GM12878 (cell line): Measurements from ENCODE around the gene DDX10. TPM values are rescaled to one million over a fixed set of nuclear protein-coding genes. Genes with fewer than 3 reads are reported as not detected.

Experiments used
- ATAC-seq: fragments of 200-7000 bp; cut with Tn5 transposase; 3 replicates; pipeline ENCODE4 v1.9.1; 2020; ENCODE audit warnings: mild to moderate bottlenecking, moderate library complexity
- BruUV-seq: library from RNA; stranded (reverse); fragments of 400-500 nt; replicated peaks from 2 replicates; lab custom pipeline; 2021; lab: Mats Ljungman, UMichigan
- CTCF ChIA-PET: fragments of 300-600 bp; sonication (Branson Sonifier 250); formaldehyde crosslinking; extraction: SDS; loops from one replicate; lab custom pipeline; 2021; ENCODE audit warnings: inconsistent platforms; lab: Yijun Ruan, JAX
- POLR2A ChIA-PET: fragments of 350-600 bp; formaldehyde crosslinking; extraction: SDS; loops from one replicate; lab custom pipeline; 2021; ENCODE audit warnings: inconsistent platforms; lab: Charles Lee
- RAD21 ChIA-PET: fragments of 300-600 bp; sonication (Branson Sonifier 250); formaldehyde crosslinking; loops from one replicate; lab custom pipeline; 2023; ENCODE audit warnings: antibody characterized with exemption; ENCODE audit not compliant: unreplicated experiment; lab: Charles Lee
- SMC1A ChIA-PET: fragments of 300-600 bp; sonication (Branson Sonifier 250); formaldehyde crosslinking; loops from one replicate; lab custom pipeline; 2023; ENCODE audit not compliant: unreplicated experiment, uncharacterized antibody; lab: Charles Lee
- DNase-seq: peaks from one replicate; pipeline ENCODE4 v3.0.0-alpha.2; 2011; ENCODE audit warnings: low read depth, low spot score
- FAIRE-seq: peaks from 3 replicates; lab custom pipeline; 2011; peaks lifted over from hg19 to GRCh38; lab: Jason Lieb, UNC
- H2AFZ ChIP-seq: 2 replicates; pipeline ENCODE4 v1.6.0; 2011; ENCODE audit warnings: low read depth, low read length, control low read depth; ENCODE audit not compliant: control insufficient read depth
- H3K27ac ChIP-seq: 2 replicates; pipeline ENCODE4 v1.5.1; 2011; ENCODE audit warnings: control low read depth; ENCODE audit not compliant: control insufficient read depth, insufficient read depth
- H3K27me3 ChIP-seq, 2 experiments: replicated peaks in 1 of 2; 2 replicates each; pipeline versions ENCODE4 v1.6.0 to v1.6.1; 2011; ENCODE audit warnings: low read length in 1 of 2; ENCODE audit not compliant: control insufficient read depth in 2 of 2, insufficient read depth in 2 of 2
- H3K36me3 ChIP-seq, 2 experiments: 2 replicates each; pipeline ENCODE4 v1.5.1; 2011; ENCODE audit warnings: low read length in 1 of 2; ENCODE audit not compliant: control insufficient read depth in 2 of 2, insufficient read depth in 2 of 2
- H3K4me1 ChIP-seq: 2 replicates; pipeline ENCODE4 v1.6.1; 2011; ENCODE audit warnings: mild to moderate bottlenecking, low read length, moderate library complexity, mixed read lengths; ENCODE audit not compliant: control insufficient read depth, insufficient read depth
- H3K4me2 ChIP-seq: 2 replicates; pipeline ENCODE4 v1.6.0; 2011; ENCODE audit warnings: control low read depth; ENCODE audit not compliant: control insufficient read depth, insufficient read depth
- H3K4me3 ChIP-seq: fragments of 200-600 bp; sonication (generic); 2 replicates; pipeline ENCODE4 v1.5.1; 2016
- H3K79me2 ChIP-seq: 2 replicates; pipeline ENCODE4 v1.6.0; 2011; ENCODE audit warnings: low read length; ENCODE audit not compliant: control insufficient read depth, insufficient read depth
- H3K9ac ChIP-seq: 2 replicates; pipeline ENCODE4 v1.8.0; 2011; ENCODE audit warnings: low read length, control low read depth, mixed read lengths; ENCODE audit not compliant: control insufficient read depth, insufficient read depth
- H3K9me3 ChIP-seq: replicated peaks from 3 replicates; pipeline ENCODE4 v1.5.1; 2011; ENCODE audit warnings: mild to moderate bottlenecking, low read length; ENCODE audit not compliant: control insufficient read depth, insufficient read depth
- H4K20me1 ChIP-seq: 2 replicates; pipeline ENCODE4 v1.6.0; 2011; ENCODE audit not compliant: control insufficient read depth, insufficient read depth
- CBX3 ChIP-seq: fragments of 200-600 bp; sonication (generic); IDR thresholded peaks from 2 replicates; pipeline ENCODE4 v1.6.1; 2016; ENCODE audit warnings: low read depth, borderline replicate concordance
- CHD4 ChIP-seq: fragments of 200-600 bp; sonication (generic); IDR thresholded peaks from 2 replicates; pipeline ENCODE4 v1.6.1; 2016; ENCODE audit warnings: mild to moderate bottlenecking
- CREM ChIP-seq: IDR thresholded peaks from 2 replicates; pipeline ENCODE4 v1.6.1; 2014; ENCODE audit warnings: antibody characterized with exemption, low read depth
- CTCF ChIP-seq, 3 experiments: IDR thresholded peaks in 2 of 3; conservative IDR thresholded peaks in 1 of 3; 2 replicates each; pipeline ENCODE4 v1.5.1; 2011; ENCODE audit warnings: low read depth in 3 of 3, low read length in 3 of 3, mild to moderate bottlenecking in 3 of 3, control low read depth in 2 of 3, moderate library complexity in 2 of 3, inconsistent platforms in 1 of 3, mixed read lengths in 1 of 3; ENCODE audit not compliant: control insufficient read depth in 2 of 3, insufficient read depth in 1 of 3; ENCODE audit errors: extremely low read depth in 1 of 3
- ESRRA ChIP-seq: IDR thresholded peaks from 2 replicates; pipeline ENCODE4 v1.6.1; 2012; ENCODE audit warnings: mild to moderate bottlenecking, low read length, improper control_type of control experiment
- JUNB ChIP-seq: IDR thresholded peaks from 2 replicates; pipeline ENCODE4 v1.6.1; 2016; ENCODE audit warnings: antibody characterized with exemption, mild to moderate bottlenecking
- RB1 ChIP-seq: fragments of 450-650 bp; formaldehyde crosslinking; IDR thresholded peaks from 2 replicates; pipeline ENCODE4 v1.6.1; 2017; ENCODE audit warnings: mild to moderate bottlenecking, borderline replicate concordance
- RELA ChIP-seq: fragments of 450-650 bp; IDR thresholded peaks from 2 replicates; pipeline ENCODE4 v1.8.0; 2014; ENCODE audit warnings: borderline replicate concordance; ENCODE audit not compliant: partially characterized antibody
- RUNX3 ChIP-seq: IDR thresholded peaks from 2 replicates; pipeline ENCODE4 v1.6.1; 2012; ENCODE audit warnings: low read length, inconsistent platforms
- SMAD5 ChIP-seq: IDR thresholded peaks from 2 replicates; pipeline ENCODE4 v1.6.1; 2016; ENCODE audit warnings: antibody characterized with exemption, low read depth
- SREBF2 ChIP-seq: IDR thresholded peaks from 2 replicates; pipeline ENCODE4 v1.6.1; 2012; ENCODE audit warnings: mild to moderate bottlenecking, low read length
- USF1 ChIP-seq: IDR thresholded peaks from 2 replicates; pipeline ENCODE4 v1.6.1; 2011; ENCODE audit warnings: borderline replicate concordance, low read depth, mild to moderate bottlenecking, moderate library complexity, mixed read lengths, low read length; ENCODE audit not compliant: insufficient read depth; ENCODE audit errors: extremely low read length
- ZBED1 ChIP-seq: IDR thresholded peaks from 2 replicates; pipeline ENCODE4 v1.6.1; 2016; ENCODE audit warnings: borderline replicate concordance
- WGBS: methylation state at CpG from one replicate; pipeline ENCODE4 v1.1.6; 2016; ENCODE audit warnings: low lambda C conversion rate; ENCODE audit not compliant: insufficient replicate concordance, insufficient coverage; ENCODE audit errors: missing lambda C conversion rate; 5-methylcytosine and 5-hydroxymethylcytosine counted together
- in situ Hi-C: fragments of 300-500 bp; cut with MboI; formaldehyde crosslinking; loops from 9 replicates; pipeline ENCODE4 v1.14.3; 2018; ENCODE audit warnings: mixed read lengths
- intact Hi-C: fragments of 100-400 bp; cut with micrococcal nuclease; formaldehyde crosslinking; loops from one replicate; pipeline ENCODE4 v1.14.2; 2022; ENCODE audit not compliant: unreplicated experiment
- polyA plus RNA-seq, 11 experiments: library from polyadenylated mRNA; depleted of rRNA in 4 of 11; unstranded in 6 of 11; stranded (reverse) in 5 of 11; fragments of >200 nt; fragmentation: Nextera tagmentation in 4 of 11; fragmentation: Illumina TruSeq in 1 of 11; extraction: Ambion mirVana in 4 of 11; extraction: Trizol in 1 of 11; gene quantifications; 1 replicate in 1 of 11; 2 replicates in 10 of 11; pipeline versions ENCODE4 v1.2.1 to v1.2.3, GENCODE V29; 2011 to 2016; ENCODE audit warnings: inconsistent platforms in 2 of 11, missing spikeins in 2 of 11, low read depth in 1 of 11
- total RNA-seq, 4 experiments: library from RNA; depleted of rRNA in 3 of 4; stranded (reverse); fragments of >200 nt in 3 of 4; fragmentation: Illumina TruSeq in 1 of 4; extraction: Trizol in 1 of 4; gene quantifications; 2 replicates each; pipeline versions ENCODE4 v1.2.1 to v1.2.3, GENCODE V29; 2013 to 2021
- TF ChIP-seq, protein P1 (sequence below): fragments of 450-650 bp; IDR thresholded peaks from 2 replicates; pipeline ENCODE4 v1.6.1; 2018; ENCODE audit warnings: borderline replicate concordance, mild to moderate bottlenecking; ENCODE audit not compliant: partially characterized antibody
- TF ChIP-seq, protein P2 (sequence below): IDR thresholded peaks from 2 replicates; pipeline ENCODE4 v1.6.1; 2011; ENCODE audit warnings: low read depth, low read length, improper control_type of control experiment, borderline replicate concordance
- TF ChIP-seq, protein P3 (sequence below): fragments of 450-650 bp; formaldehyde crosslinking; IDR thresholded peaks from 2 replicates; pipeline ENCODE4 v1.4.0; 2022; ENCODE audit warnings: mild to moderate bottlenecking, moderate library complexity

DDX10 gene
- total and polyA plus RNA-seq, 10 of the 15 experiments (the other 5 are each of a cell fraction or from before 2014, with no cell fraction given), result 20.9 to 51.5 (median 31.9) TPM

DNA sequence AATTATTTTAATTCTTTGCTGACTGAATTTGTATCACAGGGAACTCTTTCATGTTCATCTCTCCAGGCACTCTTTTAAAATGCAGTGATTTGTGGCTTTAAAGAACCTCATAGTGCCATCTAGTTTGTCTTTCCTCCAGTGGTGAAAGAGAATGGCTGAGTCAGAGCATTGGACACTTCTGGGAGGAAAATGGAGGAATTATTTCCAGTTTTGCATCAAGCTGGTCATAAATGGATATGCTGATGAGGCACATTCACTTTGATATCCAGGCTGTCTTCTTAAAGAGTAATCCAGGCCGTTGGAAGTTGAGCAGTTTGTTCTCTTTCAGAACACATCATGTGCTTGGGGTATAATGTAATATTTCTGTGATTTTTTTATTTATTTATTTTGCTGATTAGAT lies 273.7 kb downstream of the DDX10 start:
- ChIA-PET RAD21 (no interaction called here), CTCF (no interaction called here), SMC1A (interaction anchor here (0.6 kb wide), 1 partner anchor 243 kb away, joined by 3 read pairs; no protein-coding TSS in a partner anchor), POLR2A (no interaction called here)
- Histone ChIP-seq H3K27me3 (no peaks in the 10 kb centered on the region), H3K36me3 (peaks cover 4 to 7% of the 10 kb centered on the region in 2 experiments; a peak in 3 of 4 replicates), H3K9me3 (no peaks in the 10 kb centered on the region), H3K4me2 (no peak overlapping the region), H3K9ac (no peak overlapping the region), H3K27ac (no peak overlapping the region), H2AFZ (no peak overlapping the region), H3K4me1 (no peaks in the 10 kb centered on the region), H3K4me3 (no peak overlapping the region), H3K79me2 (no peaks in the 10 kb centered on the region), H4K20me1 (no peaks in the 10 kb centered on the region)
- intact Hi-C loops (no loop called here), in situ Hi-C loops (no loop called here)
- no peak for ATAC-seq
- BruUV-seq, result no TSS peak
- 96% methylated on average over 1 of the region's 1 CpG for WGBS
- no peak for DNase-seq
- no peak for FAIRE-seq
- no peak for TF ChIP-seq CTCF (IDR thresholded peaks at IDR 0.05 in 2 of 3, conservative IDR thresholded peaks at IDR 0.05 in 1 of 3; ENCODE audit: control insufficient read depth in 2 of 3, extremely low read depth in 1 of 3, insufficient read depth in 1 of 3, low read depth in 3 of 3, low read length in 3 of 3)
- TF ChIP-seq CHD4, result no peak
- TF ChIP-seq, protein P1, sequence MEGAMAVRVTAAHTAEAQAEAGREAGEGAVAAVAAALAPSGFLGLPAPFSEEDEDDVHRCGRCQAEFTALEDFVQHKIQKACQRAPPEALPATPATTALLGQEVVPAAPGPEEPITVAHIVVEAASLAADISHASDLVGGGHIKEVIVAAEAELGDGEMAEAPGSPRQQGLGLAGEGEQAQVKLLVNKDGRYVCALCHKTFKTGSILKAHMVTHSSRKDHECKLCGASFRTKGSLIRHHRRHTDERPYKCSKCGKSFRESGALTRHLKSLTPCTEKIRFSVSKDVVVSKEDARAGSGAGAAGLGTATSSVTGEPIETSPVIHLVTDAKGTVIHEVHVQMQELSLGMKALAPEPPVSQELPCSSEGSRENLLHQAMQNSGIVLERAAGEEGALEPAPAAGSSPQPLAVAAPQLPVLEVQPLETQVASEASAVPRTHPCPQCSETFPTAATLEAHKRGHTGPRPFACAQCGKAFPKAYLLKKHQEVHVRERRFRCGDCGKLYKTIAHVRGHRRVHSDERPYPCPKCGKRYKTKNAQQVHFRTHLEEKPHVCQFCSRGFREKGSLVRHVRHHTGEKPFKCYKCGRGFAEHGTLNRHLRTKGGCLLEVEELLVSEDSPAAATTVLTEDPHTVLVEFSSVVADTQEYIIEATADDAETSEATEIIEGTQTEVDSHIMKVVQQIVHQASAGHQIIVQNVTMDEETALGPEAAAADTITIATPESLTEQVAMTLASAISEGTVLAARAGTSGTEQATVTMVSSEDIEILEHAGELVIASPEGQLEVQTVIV, result no peak
- TF ChIP-seq RELA, result no peak
- TF ChIP-seq SMAD5, result no peak
- TF ChIP-seq USF1, result no peak
- TF ChIP-seq ESRRA, result no peak
- TF ChIP-seq RUNX3, result no peak
- no peak for TF ChIP-seq SREBF2
- TF ChIP-seq CREM, result no peak
- no peak for TF ChIP-seq CBX3
- TF ChIP-seq, protein P2, sequence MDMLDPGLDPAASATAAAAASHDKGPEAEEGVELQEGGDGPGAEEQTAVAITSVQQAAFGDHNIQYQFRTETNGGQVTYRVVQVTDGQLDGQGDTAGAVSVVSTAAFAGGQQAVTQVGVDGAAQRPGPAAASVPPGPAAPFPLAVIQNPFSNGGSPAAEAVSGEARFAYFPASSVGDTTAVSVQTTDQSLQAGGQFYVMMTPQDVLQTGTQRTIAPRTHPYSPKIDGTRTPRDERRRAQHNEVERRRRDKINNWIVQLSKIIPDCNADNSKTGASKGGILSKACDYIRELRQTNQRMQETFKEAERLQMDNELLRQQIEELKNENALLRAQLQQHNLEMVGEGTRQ, result no peak
- TF ChIP-seq ZBED1, result no peak
- no peak for TF ChIP-seq RB1
- TF ChIP-seq, protein P3, sequence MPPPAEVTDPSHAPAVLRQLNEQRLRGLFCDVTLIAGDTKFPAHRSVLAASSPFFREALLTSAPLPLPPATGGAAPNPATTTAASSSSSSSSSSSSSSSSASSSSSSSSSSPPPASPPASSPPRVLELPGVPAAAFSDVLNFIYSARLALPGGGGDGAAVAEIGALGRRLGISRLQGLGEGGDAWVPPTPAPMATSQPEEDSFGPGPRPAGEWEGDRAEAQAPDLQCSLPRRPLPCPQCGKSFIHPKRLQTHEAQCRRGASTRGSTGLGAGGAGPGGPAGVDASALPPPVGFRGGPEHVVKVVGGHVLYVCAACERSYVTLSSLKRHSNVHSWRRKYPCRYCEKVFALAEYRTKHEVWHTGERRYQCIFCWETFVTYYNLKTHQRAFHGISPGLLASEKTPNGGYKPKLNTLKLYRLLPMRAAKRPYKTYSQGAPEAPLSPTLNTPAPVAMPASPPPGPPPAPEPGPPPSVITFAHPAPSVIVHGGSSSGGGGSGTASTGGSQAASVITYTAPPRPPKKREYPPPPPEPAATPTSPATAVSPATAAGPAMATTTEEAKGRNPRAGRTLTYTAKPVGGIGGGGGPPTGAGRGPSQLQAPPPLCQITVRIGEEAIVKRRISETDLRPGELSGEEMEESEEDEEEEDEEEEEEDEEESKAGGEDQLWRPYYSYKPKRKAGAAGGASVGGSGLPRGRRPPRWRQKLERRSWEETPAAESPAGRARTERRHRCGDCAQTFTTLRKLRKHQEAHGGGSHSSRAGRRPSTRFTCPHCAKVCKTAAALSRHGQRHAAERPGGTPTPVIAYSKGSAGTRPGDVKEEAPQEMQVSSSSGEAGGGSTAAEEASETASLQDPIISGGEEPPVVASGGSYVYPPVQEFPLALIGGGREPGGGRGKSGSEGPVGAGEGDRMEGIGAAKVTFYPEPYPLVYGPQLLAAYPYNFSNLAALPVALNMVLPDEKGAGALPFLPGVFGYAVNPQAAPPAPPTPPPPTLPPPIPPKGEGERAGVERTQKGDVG (CRISPR knock-in tag), result no peak
- no peak for TF ChIP-seq JUNB
